CD4-positive, alpha-beta T cell treated with Interleukin-15 for 1 hour (primary cell): ENCODE data around the gene IFT25.
"Not testable (repeated sequence)": the region's sequence is repeated elsewhere in the genome, so short reads cannot be mapped to it uniquely, and the experiment has no call there.

Experiments used
- DNase-seq: peaks from one replicate; pipeline ENCODE4 v3.0.0-alpha.2; 2020

IFT25 gene

DNA sequence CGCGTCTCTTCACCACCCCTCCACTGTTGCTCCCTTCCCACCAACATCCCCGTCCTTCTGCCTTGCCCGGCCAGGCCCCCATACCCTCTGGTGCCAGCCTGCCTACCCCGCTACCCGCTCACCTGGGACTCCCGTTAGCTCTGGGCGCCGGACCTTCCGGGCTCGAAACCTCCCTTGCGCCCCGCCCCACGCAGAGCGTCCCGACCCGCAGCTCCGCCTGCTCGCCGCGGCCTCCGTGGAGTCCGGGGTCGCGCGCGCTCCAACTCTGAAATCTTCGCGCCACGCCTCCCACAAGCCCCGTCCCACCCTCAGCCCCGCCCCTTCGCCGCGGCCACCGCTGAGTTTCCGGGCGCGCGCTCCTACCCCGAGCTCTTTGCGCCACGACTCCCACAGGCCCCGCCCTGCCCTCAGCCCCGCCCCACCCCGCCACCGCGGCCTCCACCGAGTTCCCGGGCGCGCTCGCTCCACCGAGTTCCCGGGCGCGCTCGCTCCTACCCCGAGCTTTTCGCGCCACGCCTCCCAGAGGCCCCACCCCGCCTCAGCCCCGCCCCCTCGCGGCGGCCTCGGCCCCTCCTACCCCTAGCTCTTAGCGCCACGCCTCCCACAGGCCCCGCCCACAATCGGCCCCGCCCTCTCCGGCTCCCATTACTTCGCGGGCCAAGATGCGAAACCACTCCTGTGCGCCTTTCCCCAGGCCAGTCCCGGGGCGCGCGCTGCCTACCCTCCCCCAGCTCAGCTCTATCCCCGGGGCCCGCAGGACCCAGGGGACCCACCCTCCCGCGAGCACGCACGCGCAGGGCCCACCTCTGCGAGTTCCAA is at the start of gene IFT25:
IFT25 (minus strand) TSS at position 267 of the 819 bp plus-strand sequence. CDS start 5,617 bp downstream, outside the sequence.
- DNase-seq = peak; percentile 96

DNA sequence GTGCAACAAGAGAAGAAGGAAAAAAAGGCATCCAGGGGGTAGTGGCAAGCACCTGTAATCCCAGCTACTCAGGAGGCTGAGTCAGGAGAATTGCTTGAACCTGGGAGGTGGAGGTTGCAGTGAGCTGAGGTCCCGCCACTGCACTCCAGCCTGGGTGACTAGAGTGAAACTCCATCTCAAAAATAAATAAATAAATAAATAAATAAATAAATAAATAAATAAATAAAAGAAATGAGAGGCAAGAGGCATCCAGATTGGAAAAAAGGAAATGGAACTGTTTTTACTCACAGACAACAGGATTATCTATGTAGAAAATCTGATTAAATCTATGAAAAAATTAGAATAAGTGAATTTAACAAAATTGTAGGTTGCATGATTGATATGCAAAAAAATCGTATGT is 49.0 kb upstream of the IFT25 start:
- DNase-seq = not testable (repeated sequence)

DNA sequence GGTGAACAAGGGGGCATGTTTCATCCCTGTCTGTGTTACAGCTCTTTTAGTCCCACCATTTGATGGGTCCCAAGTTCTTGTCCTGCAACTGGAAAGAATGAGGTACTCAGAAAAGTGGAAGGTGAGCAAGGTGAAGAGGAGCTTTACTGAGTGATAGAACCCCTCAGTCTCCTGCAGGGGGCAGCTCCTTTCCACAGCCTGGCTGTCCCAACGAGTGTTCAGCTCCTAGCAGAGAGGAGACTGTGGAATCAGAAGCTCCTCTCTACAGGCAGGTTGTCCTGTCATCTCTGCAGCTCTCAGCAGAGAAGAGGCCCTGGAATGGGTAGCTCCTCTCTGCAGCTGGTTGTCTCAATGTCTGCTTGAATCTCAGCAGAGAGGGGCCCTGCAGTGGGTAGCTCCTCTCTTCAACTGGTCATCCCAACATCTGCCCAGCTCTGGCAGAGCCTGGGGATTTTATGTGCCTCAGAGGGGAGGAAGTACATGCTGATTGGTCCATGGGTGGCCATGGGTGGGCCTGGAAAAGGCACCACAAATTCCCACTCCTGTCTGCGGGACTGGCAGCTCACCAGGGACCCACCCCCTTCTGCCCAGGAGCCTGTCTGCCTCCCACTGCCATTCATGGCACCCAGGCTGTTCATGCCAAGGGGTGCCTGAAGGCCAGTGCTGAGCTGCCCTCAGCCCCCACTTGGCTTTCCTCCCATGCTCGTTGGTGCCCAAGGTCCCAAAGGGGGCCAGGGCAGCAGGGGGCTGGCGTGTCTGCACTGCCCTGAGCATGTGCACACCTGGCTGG is 46.8 kb upstream of the IFT25 start:
- DNase-seq = no peak

DNA sequence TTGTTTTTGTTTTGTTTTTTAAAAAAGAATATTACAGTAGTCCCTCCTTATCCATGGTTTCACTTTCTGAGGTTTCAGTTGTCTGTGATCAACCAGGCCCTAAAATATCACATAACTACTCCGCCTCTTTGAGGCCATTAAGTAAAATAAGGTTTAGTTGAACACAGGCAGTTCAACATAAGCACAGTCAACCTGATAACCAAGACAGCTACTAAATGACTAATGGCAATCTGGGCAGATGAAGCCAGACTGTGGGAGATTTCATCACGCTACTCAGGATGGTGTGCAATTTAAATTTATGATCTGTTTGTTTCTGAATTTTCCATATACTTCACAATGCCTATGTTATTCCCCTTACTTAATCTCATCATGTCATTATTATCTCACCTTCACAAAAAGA is 42.4 kb upstream of the IFT25 start:
- DNase-seq = no peak

DNA sequence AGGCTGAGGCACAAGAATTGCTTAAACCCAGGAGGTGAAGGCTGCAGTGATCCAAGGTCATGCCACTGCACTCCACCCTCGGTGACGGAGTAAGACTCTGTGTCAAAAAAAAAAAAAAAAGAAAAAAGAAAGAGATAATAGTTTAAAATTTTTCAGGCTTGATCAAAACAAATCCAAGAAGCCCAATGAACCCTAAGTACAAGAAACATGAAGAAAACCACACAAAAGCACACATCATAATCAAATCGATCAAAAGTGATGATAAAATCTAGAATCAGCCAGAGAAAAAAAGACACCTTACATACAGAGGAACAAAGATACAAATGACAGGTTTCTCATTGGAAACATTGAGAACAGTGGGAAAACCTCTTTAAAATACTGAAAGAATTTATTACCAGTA is 41.0 kb upstream of the IFT25 start:
- DNase-seq = no peak

DNA sequence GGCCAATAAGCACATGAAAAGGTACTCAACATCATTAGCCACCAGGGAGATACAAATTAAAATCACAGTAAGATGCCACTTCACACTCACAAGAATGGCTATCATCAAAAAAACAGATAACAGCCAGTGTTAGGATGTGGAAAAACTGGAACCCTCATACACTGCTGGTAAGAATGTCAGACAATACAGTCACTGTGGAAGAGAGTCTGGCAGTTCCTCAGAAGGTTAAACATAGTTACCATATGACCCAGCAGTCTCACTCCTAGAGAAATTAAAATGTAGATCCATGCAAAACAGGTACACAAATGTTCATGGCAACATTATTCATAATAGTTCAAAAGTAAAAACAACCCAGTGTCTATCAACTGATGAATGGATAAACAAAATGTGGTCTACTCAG is 39.2 kb upstream of the IFT25 start:
- DNase-seq = no peak

DNA sequence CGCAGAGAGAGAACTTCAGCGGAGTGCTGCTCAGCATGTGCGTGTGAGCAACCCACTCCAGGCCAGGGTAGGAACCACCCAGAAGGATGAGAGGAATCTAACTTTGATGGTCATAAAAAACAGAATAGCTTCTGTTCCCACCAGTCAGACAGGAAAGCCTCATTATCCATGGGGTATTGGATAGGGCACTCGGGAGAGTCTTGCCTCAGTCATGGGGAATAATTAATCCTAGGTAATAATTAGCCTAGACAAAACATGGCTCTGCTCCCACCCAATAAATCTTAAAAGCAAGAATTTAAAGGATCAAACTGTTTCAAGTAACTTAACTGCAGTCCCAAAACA is 37.2 kb upstream of the IFT25 start:
- DNase-seq = no peak

DNA sequence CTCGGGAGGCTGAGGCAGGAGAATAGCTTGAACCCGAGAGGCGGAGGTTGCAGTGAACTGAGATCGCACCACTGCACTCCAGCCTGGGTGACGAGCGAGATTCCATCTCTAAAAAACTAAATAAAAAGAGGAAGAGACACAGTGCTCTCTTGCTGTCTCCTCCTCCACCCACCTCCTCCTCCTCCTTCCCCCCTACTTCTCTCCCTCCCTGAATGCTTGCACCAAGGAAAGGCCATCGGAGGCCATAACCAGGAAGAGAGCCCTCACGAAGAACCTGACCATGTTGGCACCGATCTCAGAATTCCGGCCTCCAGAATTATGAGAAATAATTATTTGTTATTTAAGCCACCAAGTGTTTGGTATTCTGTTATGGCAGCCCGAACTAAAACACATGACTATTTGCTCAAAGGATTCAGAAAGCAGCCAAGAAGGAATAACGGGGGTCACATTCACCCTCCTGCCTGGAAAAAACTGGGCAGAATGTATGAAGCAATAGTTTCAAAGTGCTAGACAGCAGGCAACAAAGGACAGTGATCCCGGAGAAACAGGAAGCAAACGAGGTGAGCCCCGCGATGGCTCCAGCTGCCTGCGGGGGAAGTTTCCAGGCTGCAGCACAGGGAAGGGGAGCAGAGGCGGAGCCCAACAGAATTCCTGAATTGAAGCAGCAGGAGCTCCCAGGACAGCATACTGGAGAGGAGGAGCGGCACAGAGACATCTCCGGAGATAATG is 36.7 kb upstream of the IFT25 start:
- DNase-seq = no peak

DNA sequence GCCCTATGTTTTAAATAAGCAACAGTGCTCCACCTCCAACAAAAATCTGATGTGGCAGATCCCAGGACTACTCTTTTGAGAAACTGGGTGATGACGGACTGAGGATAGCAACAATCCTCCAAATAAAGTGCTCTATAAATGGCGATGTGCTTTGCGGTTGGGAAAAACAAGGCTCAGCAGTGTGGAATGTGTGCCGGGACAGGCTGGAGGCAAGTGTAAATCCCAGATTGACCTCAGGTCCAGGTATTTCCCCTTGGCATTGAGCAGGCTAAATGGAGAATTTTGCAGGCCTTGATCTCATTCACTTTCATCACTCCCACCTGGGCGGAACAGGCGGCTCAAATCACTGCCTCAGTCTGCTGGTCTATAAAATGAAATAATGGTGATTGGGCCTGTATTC is 35.7 kb upstream of the IFT25 start:
- no peak for DNase-seq

DNA sequence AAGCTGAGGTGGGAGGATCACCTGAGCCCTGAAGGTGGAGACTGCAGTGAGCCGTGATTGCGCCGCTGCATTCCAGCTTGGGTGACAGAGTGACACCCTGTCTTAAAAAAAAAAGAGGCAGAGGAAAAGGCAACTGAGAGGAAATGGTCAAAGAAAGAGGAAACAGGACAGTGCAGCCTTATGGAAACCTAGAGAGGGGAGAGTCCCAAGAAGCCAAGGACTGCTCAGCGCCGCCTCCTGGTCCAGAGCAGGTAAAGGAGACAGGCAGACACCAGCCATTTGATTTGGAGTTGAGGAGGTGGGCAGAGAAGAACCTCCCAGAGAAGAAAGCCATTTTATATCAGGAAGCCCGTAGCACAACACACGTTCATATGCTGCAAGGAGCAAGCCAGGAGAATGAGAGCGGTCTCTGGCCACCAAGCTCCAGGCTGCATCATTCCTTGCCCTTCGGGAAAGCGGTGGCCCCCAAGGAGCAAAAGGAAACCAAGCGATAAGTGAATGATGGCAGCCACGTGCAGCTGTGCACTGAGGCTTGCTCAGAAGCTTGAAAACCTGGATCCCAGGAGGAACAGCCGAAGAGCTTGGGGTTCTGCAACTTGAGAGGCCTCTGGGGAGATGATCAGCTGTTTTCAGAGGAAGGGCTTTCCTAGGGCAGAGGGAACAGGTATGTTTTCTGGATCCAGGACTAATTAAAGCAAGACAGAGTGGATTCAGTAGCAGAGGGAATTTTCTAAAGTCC is 34.4 kb upstream of the IFT25 start:
- DNase-seq = no peak

DNA sequence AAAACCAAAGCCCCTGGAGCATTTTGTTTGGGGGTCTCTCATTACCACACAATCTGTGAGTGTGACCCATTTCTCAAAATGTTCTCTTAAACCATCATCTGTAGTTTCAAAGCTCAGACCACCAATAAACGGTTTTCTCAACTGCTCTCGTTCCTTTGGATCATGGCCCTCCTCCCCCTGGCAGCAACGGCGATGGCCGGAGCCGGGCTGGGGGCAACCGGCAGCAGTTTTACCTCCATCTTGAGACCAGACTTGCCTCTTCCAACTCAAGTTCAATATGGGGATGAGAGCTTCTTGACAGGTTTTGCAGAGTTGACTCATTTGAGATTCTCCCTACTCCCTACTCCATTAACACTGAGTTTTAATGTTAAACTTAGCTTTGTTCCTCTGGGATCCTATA is 30.4 kb upstream of the IFT25 start:
- DNase-seq = no peak

DNA sequence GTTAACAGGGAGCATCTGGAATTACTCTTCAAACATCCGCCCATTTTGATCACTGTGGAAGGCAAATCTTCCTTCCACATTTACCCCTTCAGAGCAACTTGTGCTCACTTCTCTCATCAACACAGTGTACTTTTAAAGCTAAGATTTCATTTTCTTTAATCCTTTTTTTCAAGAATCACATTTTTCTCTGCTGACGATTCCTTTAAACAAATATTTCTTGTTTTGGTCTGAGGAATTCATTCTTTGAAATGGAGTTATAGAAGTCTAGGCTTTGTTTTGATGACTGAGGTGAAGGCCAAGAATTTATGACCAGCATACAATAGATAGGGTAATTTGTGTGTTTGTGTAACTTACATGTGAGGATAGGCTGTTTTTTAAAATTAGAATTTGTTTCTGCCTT is 26.2 kb upstream of the IFT25 start:
- no peak for DNase-seq

DNA sequence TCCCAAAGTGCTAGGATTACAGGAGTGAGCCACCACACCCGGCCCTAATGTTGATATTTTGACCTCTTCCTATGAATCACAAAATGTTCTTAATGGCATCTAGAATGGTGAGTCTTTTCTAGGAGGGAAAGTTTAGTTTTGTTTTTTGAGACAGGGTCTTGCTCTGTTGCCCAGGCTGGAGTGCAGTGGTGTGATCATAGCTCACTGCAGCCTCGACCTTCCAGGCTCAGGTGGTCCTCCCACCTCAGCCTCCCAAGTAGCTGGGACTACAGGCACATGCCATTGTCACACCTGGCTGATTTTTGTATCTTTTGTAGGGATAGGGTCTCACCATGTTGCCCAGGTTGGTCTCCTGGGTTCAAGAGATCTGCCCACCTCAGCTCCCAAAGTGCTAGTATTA is 23.8 kb upstream of the IFT25 start:
- DNase-seq = not testable (repeated sequence)

DNA sequence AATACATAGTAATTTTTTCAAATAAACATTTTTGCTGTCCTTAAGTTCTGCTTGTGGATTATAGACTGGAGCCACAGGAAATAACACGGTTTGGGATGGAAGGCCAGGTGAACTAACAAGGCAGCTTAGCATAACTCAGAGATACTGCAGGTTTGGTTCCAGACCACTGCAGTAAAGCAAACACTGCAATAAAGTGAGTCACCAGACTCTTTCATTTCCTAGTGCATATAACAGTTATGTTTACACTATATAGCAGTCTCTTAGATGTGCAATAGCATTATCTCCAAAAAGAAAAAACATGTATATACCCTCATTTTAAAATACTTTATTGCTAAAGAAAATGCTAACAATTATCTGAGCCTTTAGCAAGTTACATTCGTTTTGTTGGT is 22.6 kb upstream of the IFT25 start:
- DNase-seq = no peak

DNA sequence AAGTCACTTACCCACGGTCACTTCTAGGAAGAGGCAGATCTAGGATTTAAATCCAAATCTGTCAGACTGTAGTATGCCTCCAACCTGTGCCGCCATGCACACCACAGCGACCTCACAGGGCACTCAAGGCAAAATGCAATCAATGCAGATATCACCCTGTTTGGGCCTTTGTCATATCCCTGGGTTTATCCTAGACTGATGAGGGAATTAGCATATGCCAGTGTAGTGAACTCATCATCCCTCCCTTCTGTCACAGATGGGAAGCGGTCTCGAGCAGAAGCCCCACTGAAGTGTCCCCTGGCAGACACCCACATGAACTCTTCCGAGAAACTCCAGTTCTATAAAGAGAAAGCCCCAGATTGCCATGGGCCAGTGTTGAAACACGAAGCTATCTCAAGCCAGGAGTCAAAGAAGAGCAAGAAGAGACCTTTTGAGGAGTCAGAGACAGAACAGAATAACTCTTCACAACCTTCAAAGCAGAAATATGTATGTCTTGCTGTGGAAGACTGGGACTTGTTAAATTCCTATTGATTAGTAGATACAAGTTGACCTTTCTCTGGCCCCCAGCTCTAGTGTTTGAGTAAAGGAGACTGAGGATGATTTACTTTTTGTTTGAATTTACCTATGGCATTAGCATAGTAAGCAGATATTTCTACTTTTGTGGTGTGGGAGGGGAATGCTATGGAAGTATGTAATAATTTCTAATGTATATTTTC is 22.1 kb upstream of the IFT25 start:
- no peak for DNase-seq

DNA sequence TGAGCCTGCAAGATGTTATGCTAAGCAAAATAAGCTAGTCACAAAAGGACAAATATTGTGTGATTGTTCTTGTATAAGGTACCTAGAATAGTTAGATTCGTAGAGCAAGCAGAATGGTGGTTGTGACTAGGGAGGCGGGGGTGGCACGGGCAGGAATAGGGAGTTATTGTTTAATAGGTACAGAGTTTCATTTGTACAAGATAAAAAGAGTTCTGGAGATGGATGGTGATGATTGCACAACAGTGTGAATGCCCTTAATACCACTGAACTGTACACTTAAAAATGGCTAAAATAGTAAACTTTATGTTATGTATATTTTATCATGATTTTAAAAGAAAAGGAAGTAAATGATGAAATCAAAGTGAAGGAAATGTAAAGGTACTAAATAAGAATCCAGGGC is 21.3 kb upstream of the IFT25 start:
- no peak for DNase-seq

DNA sequence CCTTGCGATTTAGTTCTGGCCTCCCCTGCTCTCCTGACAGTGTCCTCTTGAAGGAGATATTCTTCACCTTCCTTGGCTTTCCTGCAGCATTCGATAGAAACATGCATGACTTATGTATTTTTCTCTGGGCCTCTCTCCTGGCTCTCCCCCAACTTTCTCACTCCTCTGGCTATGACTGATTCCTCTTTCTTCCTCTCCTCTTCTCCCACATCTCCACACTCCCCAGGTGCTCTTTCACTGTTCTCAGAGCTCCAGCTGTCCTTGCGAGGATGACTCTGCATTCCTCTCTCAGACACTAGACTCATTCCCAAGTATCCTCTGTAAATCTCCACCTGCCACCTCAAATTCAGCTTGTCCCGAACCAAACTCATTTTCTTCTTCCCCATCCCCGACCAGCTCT is 18.6 kb upstream of the IFT25 start:
- DNase-seq = no peak

DNA sequence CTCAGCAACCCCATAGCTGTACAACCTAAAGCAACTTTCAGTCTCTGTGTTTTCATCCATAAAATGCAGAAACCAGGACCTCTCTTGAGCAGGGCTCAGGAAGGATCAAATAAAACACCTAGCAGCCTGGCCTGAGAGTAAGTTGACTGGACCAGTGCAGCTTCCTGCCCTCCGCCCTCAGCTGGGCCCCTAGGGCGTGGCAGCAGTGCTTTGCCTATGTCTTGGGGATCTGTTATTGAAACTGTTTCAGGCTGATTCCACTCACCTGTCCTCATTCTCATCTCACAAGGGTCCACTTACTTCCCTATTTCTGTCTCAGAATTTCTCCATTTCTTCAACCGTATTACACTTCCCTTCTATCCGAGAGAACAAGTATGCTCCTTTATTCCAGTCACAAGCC is 18.0 kb upstream of the IFT25 start:
- no peak for DNase-seq

DNA sequence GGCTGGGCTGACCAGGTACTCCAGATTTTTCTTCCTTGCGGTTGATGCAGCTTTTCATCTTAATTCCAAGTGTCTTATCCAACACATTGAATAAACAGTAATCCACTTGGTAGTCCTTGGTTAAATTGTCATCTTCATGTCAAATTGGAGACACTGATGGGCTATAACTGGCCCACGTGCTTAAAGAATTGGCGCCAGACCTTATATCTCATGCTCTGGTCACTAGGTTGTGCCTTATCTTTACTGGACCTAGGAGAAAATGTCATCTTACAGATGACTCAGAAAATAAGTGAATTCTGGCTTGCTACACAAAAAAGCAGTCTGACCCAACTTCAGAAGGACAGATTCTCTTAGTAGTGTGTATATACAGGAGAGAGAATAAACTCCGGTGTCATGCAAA is 16.9 kb upstream of the IFT25 start:
- DNase-seq = no peak

DNA sequence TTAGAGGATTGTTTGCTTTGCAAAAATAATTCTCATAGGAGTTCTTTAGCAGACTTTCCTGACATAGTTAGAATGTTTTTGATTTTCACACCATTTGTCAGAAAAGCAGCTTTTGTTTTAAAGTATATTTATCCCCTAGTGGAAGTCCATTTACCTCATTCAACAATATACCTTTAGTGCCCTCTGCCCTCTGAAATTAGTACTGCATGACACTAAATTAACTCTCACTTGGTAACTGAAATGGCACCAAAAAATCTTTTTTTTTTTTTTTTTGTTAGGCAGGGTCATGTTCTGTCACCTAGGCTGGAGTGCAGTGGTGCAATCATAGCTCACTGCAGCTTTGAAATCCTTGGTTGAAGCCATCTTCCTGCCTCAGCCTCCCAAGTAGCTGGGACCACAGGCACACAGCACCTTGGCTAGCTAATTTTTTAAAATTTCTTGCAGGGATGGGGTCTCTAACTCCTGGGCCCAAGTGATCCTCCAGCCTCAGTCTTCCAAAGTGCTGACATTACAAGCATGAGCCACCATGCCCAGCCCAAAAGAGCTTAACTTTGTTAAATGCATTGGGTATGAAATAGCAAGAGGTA is 14.3 kb upstream of the IFT25 start:
- DNase-seq = no peak

DNA sequence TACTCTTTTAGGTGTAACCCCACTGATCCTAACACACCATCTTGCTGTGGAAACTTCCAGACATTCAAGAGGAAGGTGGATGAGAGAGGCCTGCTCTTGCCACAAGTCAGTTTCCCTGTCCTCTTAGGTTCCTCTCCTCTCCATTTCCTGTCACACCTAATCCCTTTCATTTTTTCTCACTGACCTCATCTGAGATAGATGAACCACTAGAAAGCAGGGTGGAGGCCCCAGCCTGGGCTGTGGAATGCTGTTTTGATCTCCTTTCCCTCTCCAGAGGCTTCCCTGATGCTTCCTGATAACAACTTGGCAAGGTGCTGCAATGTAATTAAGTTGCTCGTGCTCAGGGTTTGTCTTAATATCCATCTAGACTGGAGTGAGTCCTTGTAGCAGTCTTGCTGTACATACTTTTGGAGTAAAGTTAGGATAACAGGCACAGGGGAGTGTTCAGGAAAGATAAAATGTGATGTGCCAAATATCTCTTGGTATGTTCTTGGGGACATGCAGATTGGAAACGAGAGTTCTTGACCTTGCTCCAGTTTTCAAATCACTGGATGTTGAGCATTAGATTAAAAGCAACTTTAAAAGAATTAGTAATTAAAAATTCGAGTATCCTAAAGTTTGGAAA is 11.8 kb upstream of the IFT25 start:
- no peak for DNase-seq
